Measurements from ENCODE around the gene MYO1D.

Gene MYO1D

GRCh38 chr17:32660496-32660985 is 216.4 kb downstream of the MYO1D start:
- H3K36me3 ChIP-seq (replicated peaks; ENCODE audit: insufficient read depth, low read length), result no peaks in the 10 kb centered on the region
- H3K9ac ChIP-seq (ENCODE audit: low read length), result no peak overlapping the region
- H3K4me1 ChIP-seq (ENCODE audit: low read length), result no peaks in the 10 kb centered on the region
- H3K4me3 ChIP-seq (ENCODE audit: low read length), result no peak overlapping the region
- H3K27me3 ChIP-seq (replicated peaks; ENCODE audit: insufficient read depth, low read length), result no peaks in the 10 kb centered on the region
- no peaks in the 10 kb centered on the region for H3F3A ChIP-seq (ENCODE audit: insufficient read depth, low read length)
- TF ChIP-seq EZH2 (optimal IDR thresholded peaks at IDR 0.05; ENCODE audit: low read depth, low read length) (no peak), EZH2phosphoT487 (IDR thresholded peaks at IDR 0.05; ENCODE audit: low read length) (no peak), CTCF (IDR thresholded peaks at IDR 0.05; ENCODE audit: low read length) (no peak)
- H3K4me2 ChIP-seq (ENCODE audit: low read depth, low read length), result no peak overlapping the region
- no peak overlapping the region for H2AFZ ChIP-seq (ENCODE audit: low read length)
- no peaks in the 10 kb centered on the region for H3K9me3 ChIP-seq (replicated peaks; ENCODE audit: insufficient read depth, low read length)
- H3K79me2 ChIP-seq (ENCODE audit: low read length), result no peaks in the 10 kb centered on the region
- no peak overlapping the region for H3K27ac ChIP-seq (ENCODE audit: low read length)
- H3K9me2 ChIP-seq (replicated peaks; ENCODE audit: insufficient read depth, low read length), result no peaks in the 10 kb centered on the region
- DNase-seq, result no peak
- H4K20me1 ChIP-seq (ENCODE audit: insufficient read depth, low read length), result no peaks in the 10 kb centered on the region

GRCh38 chr17:32659419-32659842 is 217.5 kb downstream of the MYO1D start:
- Histone ChIP-seq H4K20me1 (ENCODE audit: insufficient read depth, low read length) (no peaks in the 10 kb centered on the region), H3K9me2 (replicated peaks; ENCODE audit: insufficient read depth, low read length) (no peaks in the 10 kb centered on the region), H3K4me2 (ENCODE audit: low read depth, low read length) (no peak overlapping the region), H3K27ac (ENCODE audit: low read length) (no peak overlapping the region), H3K36me3 (replicated peaks; ENCODE audit: insufficient read depth, low read length) (no peaks in the 10 kb centered on the region), H2AFZ (ENCODE audit: low read length) (no peak overlapping the region), H3K9ac (ENCODE audit: low read length) (no peak overlapping the region), H3K9me3 (replicated peaks; ENCODE audit: insufficient read depth, low read length) (no peaks in the 10 kb centered on the region), H3K4me1 (ENCODE audit: low read length) (no peaks in the 10 kb centered on the region), H3F3A (ENCODE audit: insufficient read depth, low read length) (no peaks in the 10 kb centered on the region), H3K79me2 (ENCODE audit: low read length) (no peaks in the 10 kb centered on the region), H3K4me3 (ENCODE audit: low read length) (no peak overlapping the region), H3K27me3 (replicated peaks; ENCODE audit: insufficient read depth, low read length) (no peaks in the 10 kb centered on the region)
- TF ChIP-seq EZH2 (optimal IDR thresholded peaks at IDR 0.05; ENCODE audit: low read depth, low read length), result no peak
- no peak for TF ChIP-seq EZH2phosphoT487 (IDR thresholded peaks at IDR 0.05; ENCODE audit: low read length)
- TF ChIP-seq CTCF (IDR thresholded peaks at IDR 0.05; ENCODE audit: low read length), result peak; percentile 90
- peak; percentile 62 for DNase-seq

GRCh38 chr17:32658470-32659418 is 218.2 kb downstream of the MYO1D start:
- no peaks in the 10 kb centered on the region for H3K9me2 ChIP-seq (replicated peaks; ENCODE audit: insufficient read depth, low read length)
- H4K20me1 ChIP-seq (ENCODE audit: insufficient read depth, low read length), result no peaks in the 10 kb centered on the region
- H2AFZ ChIP-seq (ENCODE audit: low read length), result no peak overlapping the region
- H3K27me3 ChIP-seq (replicated peaks; ENCODE audit: insufficient read depth, low read length), result no peaks in the 10 kb centered on the region
- no peaks in the 10 kb centered on the region for H3K4me1 ChIP-seq (ENCODE audit: low read length)
- no peak overlapping the region for H3K4me2 ChIP-seq (ENCODE audit: low read depth, low read length)
- no peak overlapping the region for H3K9ac ChIP-seq (ENCODE audit: low read length)
- H3F3A ChIP-seq (ENCODE audit: insufficient read depth, low read length), result no peaks in the 10 kb centered on the region
- H3K27ac ChIP-seq (ENCODE audit: low read length), result no peak overlapping the region
- no peaks in the 10 kb centered on the region for H3K9me3 ChIP-seq (replicated peaks; ENCODE audit: insufficient read depth, low read length)
- TF ChIP-seq EZH2 (optimal IDR thresholded peaks at IDR 0.05; ENCODE audit: low read depth, low read length) (no peak), CTCF (IDR thresholded peaks at IDR 0.05; ENCODE audit: low read length) (no peak)
- H3K4me3 ChIP-seq (ENCODE audit: low read length), result no peak overlapping the region
- H3K36me3 ChIP-seq (replicated peaks; ENCODE audit: insufficient read depth, low read length), result no peaks in the 10 kb centered on the region
- DNase-seq, result no peak
- no peaks in the 10 kb centered on the region for H3K79me2 ChIP-seq (ENCODE audit: low read length)

Measured in MM.1S (cell line).